ENCODE data around the gene SND1.

GRCh38 chr7:127900141-127900540 is 248.1 kb downstream of the SND1 start:
- TF ChIP-seq, protein P1, sequence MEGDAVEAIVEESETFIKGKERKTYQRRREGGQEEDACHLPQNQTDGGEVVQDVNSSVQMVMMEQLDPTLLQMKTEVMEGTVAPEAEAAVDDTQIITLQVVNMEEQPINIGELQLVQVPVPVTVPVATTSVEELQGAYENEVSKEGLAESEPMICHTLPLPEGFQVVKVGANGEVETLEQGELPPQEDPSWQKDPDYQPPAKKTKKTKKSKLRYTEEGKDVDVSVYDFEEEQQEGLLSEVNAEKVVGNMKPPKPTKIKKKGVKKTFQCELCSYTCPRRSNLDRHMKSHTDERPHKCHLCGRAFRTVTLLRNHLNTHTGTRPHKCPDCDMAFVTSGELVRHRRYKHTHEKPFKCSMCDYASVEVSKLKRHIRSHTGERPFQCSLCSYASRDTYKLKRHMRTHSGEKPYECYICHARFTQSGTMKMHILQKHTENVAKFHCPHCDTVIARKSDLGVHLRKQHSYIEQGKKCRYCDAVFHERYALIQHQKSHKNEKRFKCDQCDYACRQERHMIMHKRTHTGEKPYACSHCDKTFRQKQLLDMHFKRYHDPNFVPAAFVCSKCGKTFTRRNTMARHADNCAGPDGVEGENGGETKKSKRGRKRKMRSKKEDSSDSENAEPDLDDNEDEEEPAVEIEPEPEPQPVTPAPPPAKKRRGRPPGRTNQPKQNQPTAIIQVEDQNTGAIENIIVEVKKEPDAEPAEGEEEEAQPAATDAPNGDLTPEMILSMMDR (IDR thresholded peaks at IDR 0.05) = no peak
- no peak for TF ChIP-seq POLR2A (IDR thresholded peaks at IDR 0.05)

Data from right lobe of liver (tissue), 4 donors.